DMS 273 treated with DMSO at 0.1 percent for 48 hours (cell line): Measurements from ENCODE around the gene CCR5.
"Not testable (repeated sequence)": the region's sequence is repeated elsewhere in the genome, so short reads cannot be mapped to it uniquely, and the experiment has no call there.

Experiments used
- DNase-seq: peaks from one replicate; lab custom pipeline; 2025; lab: John Stamatoyannopoulos, UW

The CCR5 gene

GRCh38 chr3:46386205-46386604 lies 15.5 kb downstream of the CCR5 start:
- no peak for DNase-seq

- DNase-seq, result not testable (repeated sequence)
Measured at GRCh38 chr3:46388847-46389246, 18.1 kb downstream of the CCR5 start.

DNA sequence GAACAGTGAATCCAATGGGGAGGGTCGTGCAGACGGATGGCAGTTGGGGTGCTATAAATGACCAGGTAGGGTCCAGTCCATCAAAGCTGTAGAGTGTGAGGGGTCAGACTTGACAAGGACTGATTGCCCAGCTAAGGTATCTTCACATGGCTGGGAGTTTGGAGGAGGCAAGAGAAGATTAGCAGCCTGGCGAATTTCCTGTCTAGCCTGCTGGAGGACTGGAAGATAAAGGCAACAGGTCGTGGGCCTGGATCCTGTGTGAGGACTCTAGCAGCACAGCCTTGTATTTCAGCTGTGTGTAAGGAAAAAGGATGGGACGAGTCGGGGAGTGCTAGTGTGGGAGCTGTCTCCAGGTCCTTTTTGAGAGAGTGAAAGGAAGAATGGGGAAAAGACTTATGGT lies 18.6 kb downstream of the CCR5 start:
- DNase-seq, result no peak

GRCh38 chr3:46391526-46391925 lies 20.8 kb downstream of the CCR5 start:
- not testable (repeated sequence) for DNase-seq

DNA sequence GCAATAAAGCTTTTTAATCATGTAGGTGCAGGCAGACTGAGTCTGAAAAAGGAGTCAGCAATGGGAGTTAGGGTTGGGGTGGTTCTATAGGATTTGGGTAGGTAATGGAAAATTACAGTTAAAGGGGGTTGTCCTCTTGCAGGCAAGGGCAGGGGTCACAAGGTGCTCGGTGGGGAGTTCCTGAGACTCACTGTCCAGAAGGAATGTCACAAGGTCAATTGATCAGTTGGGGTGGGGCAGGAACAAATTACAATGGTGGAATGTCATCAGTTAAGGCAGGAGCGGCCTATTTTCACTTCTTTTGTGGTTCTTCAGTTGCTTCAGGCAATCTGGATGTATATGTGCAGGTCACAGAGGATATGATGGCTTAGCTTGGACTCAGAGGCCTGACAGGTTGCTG lies 22.3 kb downstream of the CCR5 start:
- DNase-seq, result no peak

GRCh38 chr3:46393554-46394434 lies 23.0 kb downstream of the CCR5 start:
- DNase-seq, result no peak

DNA sequence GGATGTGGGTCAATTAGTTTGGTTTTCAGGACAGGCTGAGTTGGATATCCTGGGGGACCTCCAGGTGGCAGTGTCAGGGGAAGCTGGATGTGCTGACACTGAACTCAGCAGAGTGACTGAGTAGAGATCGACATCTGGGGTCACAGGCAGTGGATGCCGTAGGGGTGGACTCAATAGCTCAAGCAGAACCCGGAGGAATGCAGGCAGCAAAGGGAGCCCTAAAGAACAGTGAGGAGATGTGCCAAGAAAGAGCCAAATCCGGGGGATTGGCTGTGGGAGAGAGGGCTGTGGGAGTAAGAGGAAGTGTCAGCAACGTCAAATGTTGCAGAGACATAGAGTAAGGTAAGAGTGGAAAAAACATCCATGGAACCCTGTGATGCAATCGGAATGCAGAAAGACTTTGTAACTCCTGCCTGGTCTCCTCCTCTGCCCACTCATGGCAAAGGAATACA lies 24.5 kb downstream of the CCR5 start:
- DNase-seq, result no peak

GRCh38 chr3:46395766-46396530 lies 25.2 kb downstream of the CCR5 start:
- DNase-seq, result no peak

DNA sequence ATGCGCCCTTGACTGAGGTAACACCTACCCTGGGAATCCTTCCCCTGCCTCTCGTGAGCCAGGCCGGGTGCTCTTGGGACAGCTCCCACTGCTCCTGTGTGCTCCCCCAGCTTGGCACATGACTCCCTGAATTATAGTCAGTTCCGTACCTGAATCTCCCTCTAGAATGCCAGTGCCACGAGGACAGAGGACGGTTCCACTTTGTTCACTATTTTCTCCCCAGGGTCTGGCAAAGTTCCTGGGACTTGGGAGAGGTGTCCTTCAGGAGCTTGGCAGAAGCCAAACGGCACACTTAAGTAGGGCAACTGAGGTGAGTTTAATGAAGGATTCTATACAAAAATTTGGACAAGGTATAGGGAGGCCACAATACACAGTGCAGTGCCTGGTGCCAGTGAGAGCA lies 26.4 kb downstream of the CCR5 start:
- no peak for DNase-seq

DNA sequence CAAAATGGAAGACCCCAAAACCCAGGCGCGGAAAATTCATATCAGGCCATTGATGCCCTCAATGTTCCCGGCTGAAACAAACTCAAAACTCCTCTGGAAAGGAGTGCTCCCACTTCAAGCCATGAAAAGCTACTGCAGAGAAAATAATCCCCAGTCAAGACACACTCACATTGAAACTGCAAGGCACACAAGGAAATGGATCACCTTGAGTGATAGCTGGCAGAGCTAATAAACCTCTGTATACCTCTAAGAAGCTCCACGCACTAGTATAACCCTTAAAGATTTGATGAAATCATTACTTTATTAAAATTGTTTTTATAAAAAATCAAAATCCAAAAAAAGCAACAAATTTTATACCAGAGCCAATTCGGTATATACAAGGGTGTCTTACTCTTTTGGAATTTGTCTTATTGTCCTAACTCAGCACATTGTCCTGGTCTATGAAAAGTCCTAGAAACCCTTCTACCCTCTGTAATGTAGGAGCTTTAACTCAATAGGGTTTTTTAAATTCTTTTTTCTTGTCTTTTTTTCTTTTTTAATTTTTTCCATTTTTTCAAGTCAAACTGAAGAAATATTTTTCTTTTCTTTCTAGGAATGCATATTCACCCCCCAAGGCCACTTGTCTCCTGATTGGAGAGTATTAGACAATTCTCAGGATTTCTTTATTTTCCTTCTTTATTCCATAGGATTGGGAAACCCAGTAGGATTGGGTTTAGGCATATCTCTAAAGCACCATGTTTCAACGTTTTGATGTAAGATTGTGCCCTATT lies 27.6 kb downstream of the CCR5 start:
- no peak for DNase-seq

GRCh38 chr3:46399098-46399497 lies 28.4 kb downstream of the CCR5 start:
- DNase-seq, result no peak

DNA sequence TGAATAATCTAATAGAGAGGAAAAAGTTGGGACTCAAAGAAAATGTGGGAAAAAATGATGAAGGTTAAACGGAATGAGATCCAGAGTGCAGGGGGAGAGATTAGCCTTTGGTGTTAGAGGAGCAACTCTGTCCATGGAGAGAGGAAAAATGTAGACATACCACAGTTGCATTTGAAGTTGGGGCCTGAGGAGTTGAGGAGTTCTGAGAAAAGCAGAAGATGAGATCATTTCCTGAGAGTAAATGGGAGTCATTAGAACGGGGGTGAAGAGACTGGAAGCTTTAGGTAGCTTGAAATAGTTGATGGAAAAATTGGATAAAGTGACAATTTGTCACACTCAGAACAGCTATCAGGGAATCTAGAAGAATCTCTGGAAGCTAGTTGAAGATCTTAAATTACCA lies 28.8 kb downstream of the CCR5 start:
- DNase-seq, result no peak

DNA sequence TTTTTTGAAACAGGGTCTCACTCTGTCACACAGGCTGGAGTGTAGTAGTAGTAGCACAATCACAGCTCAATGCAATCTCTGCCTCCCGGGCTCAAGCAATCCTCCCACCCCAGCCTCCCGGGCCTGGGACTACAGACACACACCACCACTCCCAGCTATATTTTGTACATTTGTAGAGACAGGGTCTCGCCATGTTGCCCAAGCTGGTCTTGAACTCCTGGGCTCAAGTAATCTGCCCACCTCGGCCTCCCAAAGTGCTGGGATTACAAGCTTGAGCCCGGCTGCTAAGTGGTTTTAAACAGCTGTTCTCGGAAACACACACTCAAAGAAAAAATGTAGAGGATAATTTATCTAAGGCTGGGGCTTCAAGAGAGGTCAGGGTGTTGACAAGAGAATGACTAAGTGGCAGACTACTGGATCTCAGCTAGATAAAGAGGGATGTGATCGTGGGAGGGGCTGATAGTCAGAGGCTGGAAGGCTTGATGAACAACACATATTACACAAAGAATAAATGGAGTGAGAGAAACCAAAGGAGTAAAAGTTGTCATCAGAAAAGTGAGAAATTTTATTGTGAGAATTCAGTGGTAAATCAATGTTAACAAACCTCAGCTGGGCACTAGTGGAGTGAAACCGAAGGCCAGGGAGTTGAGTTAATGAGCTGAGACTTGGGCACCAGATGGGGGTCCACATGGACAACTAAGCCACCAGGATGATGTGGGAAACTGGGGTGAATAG lies 29.4 kb downstream of the CCR5 start:
- DNase-seq, result no peak

DNA sequence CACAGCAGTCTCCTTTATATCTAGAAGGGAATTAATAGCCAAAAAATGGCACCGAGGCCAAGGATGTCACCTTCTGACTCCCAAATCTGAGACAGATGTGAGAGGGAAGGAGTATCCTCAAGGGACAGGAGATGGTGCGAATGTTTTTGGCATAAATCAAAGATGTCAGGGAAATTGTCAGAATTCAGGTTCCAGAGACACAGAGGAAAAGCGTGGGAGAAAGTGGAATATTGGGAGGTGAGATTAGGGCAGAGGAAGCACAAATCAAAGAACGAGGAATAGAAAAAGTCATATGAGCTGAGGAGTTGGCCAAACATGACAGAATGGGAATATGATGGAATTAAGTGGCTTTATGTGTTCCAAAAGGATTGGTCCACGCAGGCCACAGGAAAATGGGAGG lies 30.1 kb downstream of the CCR5 start:
- no peak for DNase-seq

DNA sequence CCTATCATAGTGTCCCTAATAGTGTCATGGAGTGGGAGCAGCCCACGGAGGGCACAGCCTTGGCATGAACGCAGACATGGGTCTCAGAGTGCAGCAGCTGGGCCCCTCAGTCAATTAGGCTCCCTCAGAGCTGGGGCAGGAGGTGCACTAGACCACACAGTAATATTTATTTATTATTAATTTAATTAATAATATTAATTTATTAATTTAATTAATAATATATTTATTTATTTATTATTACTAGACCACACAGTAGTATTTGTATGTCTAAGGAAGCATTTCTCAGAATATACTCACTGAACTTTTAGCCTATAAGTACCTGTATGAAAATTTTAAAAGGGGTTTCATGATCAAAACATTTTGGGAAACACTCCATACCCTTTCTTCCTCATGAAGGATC lies 30.8 kb downstream of the CCR5 start:
- DNase-seq, result no peak

GRCh38 chr3:46402902-46403301 lies 32.2 kb downstream of the CCR5 start:
- DNase-seq, result not testable (repeated sequence)

GRCh38 chr3:46405301-46406019 lies 34.7 kb downstream of the CCR5 start:
- no peak for DNase-seq

GRCh38 chr3:46406443-46406787 lies 35.7 kb downstream of the CCR5 start:
- DNase-seq, result no peak

DNA sequence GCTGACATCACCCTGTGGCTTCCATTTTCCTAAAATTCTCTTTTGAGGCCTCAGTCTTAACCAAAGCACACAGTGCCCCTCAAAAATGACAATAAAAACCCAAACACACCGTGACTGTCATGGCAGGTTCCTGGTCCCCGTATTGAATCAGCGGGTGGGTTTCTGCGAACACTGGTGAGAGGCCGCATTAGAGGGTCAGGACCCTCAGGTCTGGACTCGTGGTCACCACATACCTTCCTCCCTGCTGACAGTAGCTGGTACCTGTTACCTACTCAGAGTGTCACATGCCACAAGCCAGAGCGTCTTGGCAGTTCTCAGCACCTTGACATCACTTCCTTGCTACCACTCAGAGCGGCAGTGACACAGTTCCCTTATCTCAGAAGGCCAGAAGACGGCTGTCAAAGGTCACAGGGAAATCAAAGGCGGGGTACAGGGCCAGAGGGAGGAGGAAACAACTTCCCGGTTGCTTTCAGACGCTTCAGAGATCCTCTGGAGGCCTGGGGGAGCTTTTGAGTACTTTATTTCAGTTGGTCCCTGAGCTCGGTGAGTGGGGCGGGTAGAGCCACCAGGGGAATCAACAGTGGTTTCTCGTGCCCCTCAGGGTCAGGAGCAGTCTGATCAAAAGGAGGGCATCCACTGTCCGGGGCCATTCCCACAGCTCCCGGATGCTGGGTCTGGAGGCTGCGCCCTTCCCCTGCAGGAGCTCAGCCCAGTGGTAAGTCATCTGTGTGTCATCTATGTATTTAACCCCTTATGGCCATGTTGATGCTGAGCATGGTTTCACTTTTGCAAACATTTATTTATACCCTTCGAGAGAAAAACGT lies 36.3 kb downstream of the CCR5 start, which contains the start of the genes CCR5AS and CCRL2:
TSS of gene CCR5AS (minus strand) at position 279 of the 824 bp plus-strand sequence.
TSS of gene CCRL2 (plus strand) at position 472 of the 824 bp plus-strand sequence. CDS start 821 bp downstream, outside the sequence.
- DNase-seq, result no peak

- DNase-seq, result no peak
Measured at GRCh38 chr3:46407970-46408369, 37.2 kb downstream of the CCR5 start.
